ENCODE results near the gene RACK1. TPM values are rescaled to one million over a fixed set of nuclear protein-coding genes. Genes with fewer than 3 reads are reported as not detected.

Gene RACK1
- total and polyA plus RNA-seq, 2 of the 13 experiments (the other 11 are each of a cell fraction or from before 2014, with no cell fraction given) = 2,514 to 6,141 TPM

GRCh38 chr5:181207960-181208253, 35.8 kb downstream of the RACK1 start:
- intact Hi-C loops (cut with micrococcal nuclease; ENCODE audit: unreplicated experiment) = loop anchor here (1.0 kb wide), 1 partner anchor 21 kb away; no protein-coding TSS in a partner anchor
- TF ChIP-seq ZNF124 (CRISPR knock-in tag; IDR thresholded peaks at IDR 0.05) (0 out of 2 replicates have a peak, but pooled peaks have one; percentile 8), NFIC (IDR thresholded peaks at IDR 0.05; ENCODE audit: low read length) (0 out of 2 replicates have a peak, but pooled peaks have one; percentile 5), NR2F6 (IDR thresholded peaks at IDR 0.05) (peak; percentile 3; the same call in 1 of the 2 replicates), NR2F6 (CRISPR knock-in tag; IDR thresholded peaks at IDR 0.05) (no peak), ZNF274 (CRISPR knock-in tag; IDR thresholded peaks at IDR 0.05) (no peak), SOX5 (CRISPR knock-in tag; IDR thresholded peaks at IDR 0.05; ENCODE audit: borderline replicate concordance) (0 out of 2 replicates have a peak, but pooled peaks have one; percentile 1), NONO (IDR thresholded peaks at IDR 0.05) (no peak), NONO (CRISPR knock-in tag; conservative IDR thresholded peaks at IDR 0.05) (0 out of 2 replicates have a peak, but pooled peaks have one; percentile 8), ZNF841 (CRISPR knock-in tag; IDR thresholded peaks at IDR 0.05; ENCODE audit: borderline replicate concordance) (no peak), NCOA2 (CRISPR knock-in tag; IDR thresholded peaks at IDR 0.05) (0 out of 2 replicates have a peak, but pooled peaks have one; percentile 1)
- H3K4me3 ChIP-seq (replicated peaks in 1 of 3; ENCODE audit: insufficient read depth in 1 of 3, low read depth in 2 of 3, low read length in 3 of 3) = no peak overlapping the region; a peak in 1 of 6 replicates
- H4K20me1 ChIP-seq (ENCODE audit: insufficient read depth, low read length) = no peaks in the 10 kb centered on the region
- CTCF ChIA-PET (ENCODE audit: low intra/inter-chr PET ratio, low total read pairs) = no interaction called here
- H3K4me2 ChIP-seq (ENCODE audit: low read depth, low read length) = peak overlapping the region; percentile 80
- H2AFZ ChIP-seq (ENCODE audit: low read length) = no peak overlapping the region
- WGBS (ENCODE audit: low lambda C conversion rate) = 19% methylated on average over 3 of the region's 3 CpGs
- in situ Hi-C loops (cut with HindIII; ENCODE audit: extremely low pct_ligation_motif_present, low pct_unique_long_range_greater_than_20kb) = no loop called here
- BruUV-seq (replicated peaks) = no TSS peak
- FAIRE-seq (no peak), DNase-seq (ENCODE audit: low spot score) (no peak), ATAC-seq (no peak)
- no peak overlapping the region for H3K27ac ChIP-seq (ENCODE audit: extremely low read length, insufficient read depth, low read length)
- no peaks in the 10 kb centered on the region for H3K9me3 ChIP-seq (ENCODE audit: low read length)
- peaks cover 24% of the 10 kb centered on the region for H3K4me1 ChIP-seq (ENCODE audit: insufficient read depth, low read length)
- H3K9ac ChIP-seq (ENCODE audit: insufficient read depth, low read depth, low read length) = no peak overlapping the region
- POLR2A ChIA-PET = interaction anchor here (1.2 to 7.4 kb wide), 9 partner anchors 9 to 1584 kb away, joined by 3 to 104 read pairs (median 18); partner anchors contain the start of genes HNRNPH1, RACK1 and TRIM41
- H3K27me3 ChIP-seq (ENCODE audit: control insufficient read depth in 1 of 2, insufficient read depth in 2 of 2, low read length in 2 of 2) = peaks cover 2 to 34% of the 10 kb centered on the region in 2 experiments; a peak in 4 of 5 replicates
- no peaks in the 10 kb centered on the region for H3K79me2 ChIP-seq (ENCODE audit: insufficient read depth, low read length)
- H3K36me3 ChIP-seq (replicated peaks in 1 of 2; ENCODE audit: control insufficient read depth in 1 of 2, insufficient read depth in 2 of 2, low read length in 2 of 2) = no peaks in the 10 kb centered on the region

All from HepG2 (cell line).